ENCODE data around the gene TMEM141. TPM values are rescaled to one million over a fixed set of nuclear protein-coding genes. Genes with fewer than 3 reads are reported as not detected.
"Not testable (repeated sequence)": the region's sequence is repeated elsewhere in the genome, so short reads cannot be mapped to it uniquely, and the experiment has no call there.

Gene TMEM141
- total and polyA plus RNA-seq, 4 donors: 38.9 to 76.9 (median 53.5) TPM

GRCh38 chr9:136799079-136799853 lies 8.1 kb downstream of the TMEM141 start:
- WGBS (ENCODE audit: insufficient coverage): 34% methylated on average over 30 of the region's 35 CpGs
- Histone ChIP-seq H3K36me3 (ENCODE audit: control insufficient read depth, insufficient read depth, low read length) (peaks cover 20% of the 10 kb centered on the region), H3K4me3 (ENCODE audit: low read depth, low read length) (peak overlapping the region; percentile 43), H3K27ac (ENCODE audit: low read depth, low read length) (no peak overlapping the region), H3K27me3 (ENCODE audit: control insufficient read depth, insufficient read depth, low read length) (peaks cover 32% of the 10 kb centered on the region), H3K9me3 (ENCODE audit: control insufficient read depth, insufficient read depth, low read length) (no peaks in the 10 kb centered on the region), H3K4me1 (ENCODE audit: control insufficient read depth, insufficient read depth, low read length) (peaks cover 50% of the 10 kb centered on the region)
- DNase-seq (ENCODE audit: low read depth in 4 of 6, low spot score in 6 of 6): no peak

- Histone ChIP-seq H3K4me1 (ENCODE audit: control insufficient read depth, insufficient read depth, low read length) (peaks cover 50% of the 10 kb centered on the region), H3K27ac (ENCODE audit: low read depth, low read length) (no peak overlapping the region), H3K4me3 (ENCODE audit: low read depth, low read length) (peak overlapping the region; percentile 43), H3K36me3 (ENCODE audit: control insufficient read depth, insufficient read depth, low read length) (peaks cover 23% of the 10 kb centered on the region), H3K27me3 (ENCODE audit: control insufficient read depth, insufficient read depth, low read length) (peaks cover 32% of the 10 kb centered on the region), H3K9me3 (ENCODE audit: control insufficient read depth, insufficient read depth, low read length) (no peaks in the 10 kb centered on the region)
- under 1% methylated on average over 57 of the region's 63 CpGs for WGBS (ENCODE audit: insufficient coverage)
- peak in 2 of 6 donors; percentile 88 to 92 for DNase-seq (ENCODE audit: low read depth in 4 of 6, low spot score in 6 of 6)
Measured at GRCh38 chr9:136799854-136800657, 8.9 kb downstream of the TMEM141 start.

GRCh38 chr9:136802321-136802720 lies 11.2 kb downstream of the TMEM141 start:
- 93% methylated on average over 5 of the region's 6 CpGs for WGBS (ENCODE audit: insufficient coverage)
- H3K4me3 ChIP-seq (ENCODE audit: low read depth, low read length): no peak overlapping the region
- no peak for DNase-seq (ENCODE audit: low read depth in 4 of 6, low spot score in 6 of 6)
- H3K4me1 ChIP-seq (ENCODE audit: control insufficient read depth, insufficient read depth, low read length): peaks cover 46% of the 10 kb centered on the region
- H3K27ac ChIP-seq (ENCODE audit: low read depth, low read length): no peak overlapping the region
- H3K9me3 ChIP-seq (ENCODE audit: control insufficient read depth, insufficient read depth, low read length): no peaks in the 10 kb centered on the region
- H3K27me3 ChIP-seq (ENCODE audit: control insufficient read depth, insufficient read depth, low read length): peaks cover 30% of the 10 kb centered on the region
- H3K36me3 ChIP-seq (ENCODE audit: control insufficient read depth, insufficient read depth, low read length): peaks cover 44% of the 10 kb centered on the region

DNA sequence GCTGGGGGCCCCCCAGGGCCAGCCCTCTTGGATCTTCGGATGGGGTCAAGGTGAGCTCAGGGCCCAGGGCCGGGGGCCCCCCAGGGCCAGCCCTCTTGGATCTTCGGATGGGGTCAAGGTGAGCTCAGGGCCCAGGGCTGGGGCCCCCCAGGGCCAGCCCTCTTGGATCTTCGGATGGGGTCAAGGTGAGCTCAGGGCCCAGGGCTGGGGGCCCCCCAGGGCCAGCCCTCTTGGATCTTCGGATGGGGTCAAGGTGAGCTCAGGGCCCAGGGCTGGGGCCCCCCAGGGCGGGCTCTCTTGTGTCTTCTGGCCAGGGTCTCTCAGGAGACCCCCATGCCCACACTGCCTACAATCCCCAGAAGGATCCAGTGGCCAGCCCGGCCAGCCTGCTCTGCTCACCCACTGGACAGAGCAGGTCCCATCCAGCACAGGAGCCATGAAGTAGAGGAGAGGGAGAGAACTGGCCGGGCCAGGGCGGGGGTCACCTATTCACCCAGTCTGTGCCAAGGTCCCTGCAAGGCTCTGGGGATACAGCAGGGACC lies 11.9 kb downstream of the TMEM141 start:
- 96% methylated on average over 4 of the region's 9 CpGs for WGBS (ENCODE audit: insufficient coverage)
- peaks cover 44% of the 10 kb centered on the region for H3K36me3 ChIP-seq (ENCODE audit: control insufficient read depth, insufficient read depth, low read length)
- peaks cover 30% of the 10 kb centered on the region for H3K27me3 ChIP-seq (ENCODE audit: control insufficient read depth, insufficient read depth, low read length)
- H3K4me1 ChIP-seq (ENCODE audit: control insufficient read depth, insufficient read depth, low read length): peaks cover 42% of the 10 kb centered on the region
- DNase-seq (ENCODE audit: low read depth in 4 of 6, low spot score in 6 of 6); H3K9me3 ChIP-seq (ENCODE audit: control insufficient read depth, insufficient read depth, low read length); H3K27ac ChIP-seq (ENCODE audit: low read depth, low read length); H3K4me3 ChIP-seq (ENCODE audit: low read depth, low read length): not testable (repeated sequence)

DNA sequence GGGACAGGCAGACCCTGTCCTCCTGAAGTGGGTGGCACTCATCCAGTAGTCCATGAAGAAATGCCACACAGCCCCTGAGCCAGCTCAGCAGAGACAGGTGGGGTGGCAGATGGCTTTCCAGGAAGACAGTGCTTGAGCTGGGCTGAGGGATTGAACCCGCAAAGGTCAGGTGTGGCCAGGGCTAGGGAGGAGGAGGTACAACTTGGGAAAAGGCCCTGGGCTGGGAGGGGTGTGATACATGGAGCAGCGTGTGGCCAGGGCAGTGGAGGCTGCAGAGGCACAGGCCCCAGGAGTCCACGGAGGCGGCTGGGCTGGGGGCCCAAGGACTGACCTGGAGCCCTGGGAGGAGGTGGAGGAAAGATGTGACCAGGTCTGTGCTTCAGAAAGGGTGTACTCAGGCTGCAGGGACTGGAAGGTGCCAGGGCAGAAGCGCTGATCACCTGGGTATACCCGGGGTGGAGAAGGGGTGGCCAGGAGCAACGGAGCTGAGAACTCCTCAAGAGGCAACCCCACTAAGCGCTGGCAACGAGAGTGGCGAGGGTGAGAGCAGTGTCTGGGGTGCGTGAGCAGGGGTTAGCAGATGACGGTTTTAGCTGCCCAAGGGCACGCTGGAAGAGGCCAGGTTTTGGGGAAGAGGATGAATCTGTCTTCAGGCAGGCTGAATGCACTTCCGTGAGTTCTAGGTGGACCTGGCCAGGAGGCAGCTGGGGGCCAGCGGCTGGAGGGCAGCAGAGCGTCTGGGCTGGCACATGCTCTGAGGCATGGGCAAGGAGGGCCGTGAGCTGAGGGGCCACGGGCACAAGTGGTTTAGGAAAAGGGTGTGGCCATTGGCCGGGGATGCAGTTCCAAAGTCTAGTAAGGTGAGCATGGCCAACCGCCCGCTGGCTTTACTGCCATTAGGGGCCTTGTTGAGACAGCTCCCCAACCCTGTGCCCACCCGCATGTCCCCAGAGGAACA lies 12.7 kb downstream of the TMEM141 start:
- peaks cover 28% of the 10 kb centered on the region for H3K27me3 ChIP-seq (ENCODE audit: control insufficient read depth, insufficient read depth, low read length)
- H3K4me3 ChIP-seq (ENCODE audit: low read depth, low read length): no peak overlapping the region
- no peaks in the 10 kb centered on the region for H3K9me3 ChIP-seq (ENCODE audit: control insufficient read depth, insufficient read depth, low read length)
- H3K36me3 ChIP-seq (ENCODE audit: control insufficient read depth, insufficient read depth, low read length): peaks cover 44% of the 10 kb centered on the region
- H3K27ac ChIP-seq (ENCODE audit: low read depth, low read length): no peak overlapping the region
- 95% methylated on average over 21 of the region's 22 CpGs for WGBS (ENCODE audit: insufficient coverage)
- DNase-seq (ENCODE audit: low read depth in 4 of 6, low spot score in 6 of 6): no peak
- peaks cover 37% of the 10 kb centered on the region for H3K4me1 ChIP-seq (ENCODE audit: control insufficient read depth, insufficient read depth, low read length)

DNA sequence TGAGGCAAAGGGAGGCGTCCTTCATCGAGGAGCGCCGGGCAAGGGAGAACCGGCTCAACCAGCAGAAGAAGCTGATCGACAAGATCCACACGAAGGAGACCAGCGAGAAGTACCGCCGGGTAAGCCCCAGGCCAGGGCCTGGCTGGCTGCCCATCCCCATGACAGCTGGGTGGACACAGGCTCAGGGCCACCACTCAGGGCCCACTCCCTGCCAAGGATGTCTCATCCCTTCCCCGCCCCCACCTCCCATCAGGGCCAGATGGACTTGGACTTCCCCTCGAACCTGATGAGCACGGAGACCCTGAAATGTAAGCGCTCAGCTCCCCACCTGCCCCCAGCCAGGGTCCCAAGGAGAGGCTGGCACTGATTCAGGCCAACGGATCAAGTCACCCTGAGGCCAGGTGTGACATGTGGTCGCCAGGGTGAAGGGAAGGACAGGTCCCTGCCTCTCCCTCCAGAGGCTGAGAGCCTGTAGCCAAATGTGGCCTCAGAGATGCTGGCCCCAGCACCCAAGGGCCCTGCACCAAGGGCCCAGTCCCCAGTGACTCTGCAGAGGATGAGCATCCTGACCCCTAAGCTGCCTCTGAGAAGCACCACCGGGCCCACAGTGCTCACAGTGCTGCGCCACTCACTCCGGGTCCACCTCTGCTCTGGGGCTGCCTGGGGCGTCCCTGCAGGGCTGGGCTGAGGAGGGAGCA lies 13.5 kb downstream of the TMEM141 start:
- H3K27me3 ChIP-seq (ENCODE audit: control insufficient read depth, insufficient read depth, low read length): peaks cover 19% of the 10 kb centered on the region
- WGBS (ENCODE audit: insufficient coverage): 90% methylated on average over 19 of the region's 20 CpGs
- H3K36me3 ChIP-seq (ENCODE audit: control insufficient read depth, insufficient read depth, low read length): peaks cover 46% of the 10 kb centered on the region
- no peak overlapping the region for H3K27ac ChIP-seq (ENCODE audit: low read depth, low read length)
- peaks cover 36% of the 10 kb centered on the region for H3K4me1 ChIP-seq (ENCODE audit: control insufficient read depth, insufficient read depth, low read length)
- DNase-seq (ENCODE audit: low read depth in 4 of 6, low spot score in 6 of 6): no peak
- no peaks in the 10 kb centered on the region for H3K9me3 ChIP-seq (ENCODE audit: control insufficient read depth, insufficient read depth, low read length)
- H3K4me3 ChIP-seq (ENCODE audit: low read depth, low read length): no peak overlapping the region

DNA sequence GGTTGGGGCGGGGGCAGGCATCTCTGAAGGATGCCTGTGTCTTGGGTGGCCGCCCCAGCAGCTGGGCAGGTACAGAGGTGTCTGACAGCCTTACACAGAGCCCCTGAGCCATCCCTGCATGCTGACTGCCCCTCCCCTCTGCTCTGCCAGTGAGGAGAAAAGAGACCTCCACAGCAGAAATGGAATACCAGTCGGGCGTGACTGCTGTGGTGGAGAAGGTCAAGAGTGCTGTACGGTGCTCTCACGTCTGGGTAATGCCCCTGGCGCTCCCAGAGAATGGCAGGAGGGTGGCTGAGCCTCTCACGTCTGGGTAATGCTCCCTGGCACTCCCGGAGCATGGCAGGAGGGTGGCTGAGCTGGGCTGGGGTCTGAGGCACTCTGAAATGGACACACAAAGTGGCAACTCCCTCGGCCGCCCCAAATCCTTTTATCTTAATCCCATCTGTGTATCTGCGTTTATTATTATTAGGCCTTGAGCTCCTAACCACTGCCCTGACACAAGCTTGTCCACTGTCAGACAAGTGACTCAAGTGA lies 14.1 kb downstream of the TMEM141 start:
- no peak for DNase-seq (ENCODE audit: low read depth in 4 of 6, low spot score in 6 of 6)
- no peaks in the 10 kb centered on the region for H3K9me3 ChIP-seq (ENCODE audit: control insufficient read depth, insufficient read depth, low read length)
- no peak overlapping the region for H3K4me3 ChIP-seq (ENCODE audit: low read depth, low read length)
- H3K27ac ChIP-seq (ENCODE audit: low read depth, low read length): no peak overlapping the region
- H3K4me1 ChIP-seq (ENCODE audit: control insufficient read depth, insufficient read depth, low read length): peaks cover 35% of the 10 kb centered on the region
- H3K27me3 ChIP-seq (ENCODE audit: control insufficient read depth, insufficient read depth, low read length): peaks cover 16% of the 10 kb centered on the region
- 93% methylated on average over 11 of the region's 12 CpGs for WGBS (ENCODE audit: insufficient coverage)
- H3K36me3 ChIP-seq (ENCODE audit: control insufficient read depth, insufficient read depth, low read length): peaks cover 50% of the 10 kb centered on the region

DNA sequence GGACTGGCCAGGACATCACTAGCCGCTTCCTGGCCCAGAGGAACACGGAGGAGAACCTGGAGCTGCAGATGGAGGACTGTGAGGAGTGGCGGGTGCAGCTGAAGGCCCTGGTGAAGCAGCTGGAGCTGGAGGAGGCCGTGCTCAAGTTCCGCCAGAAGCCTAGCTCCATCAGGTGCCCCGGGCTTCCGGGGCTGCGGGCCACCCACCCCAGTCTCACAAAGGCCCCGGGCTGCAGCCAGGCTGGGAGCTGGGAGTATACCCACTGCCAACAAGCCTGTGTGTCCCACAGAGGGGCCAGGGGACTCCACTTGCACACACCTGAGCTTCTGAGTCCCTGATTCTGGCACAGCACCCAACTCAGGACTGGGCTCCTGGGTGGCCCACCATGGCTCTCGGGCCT lies 14.9 kb downstream of the TMEM141 start:
- Histone ChIP-seq H3K9me3 (ENCODE audit: control insufficient read depth, insufficient read depth, low read length) (no peaks in the 10 kb centered on the region), H3K4me1 (ENCODE audit: control insufficient read depth, insufficient read depth, low read length) (peaks cover 27% of the 10 kb centered on the region), H3K27me3 (ENCODE audit: control insufficient read depth, insufficient read depth, low read length) (peaks cover 10% of the 10 kb centered on the region), H3K4me3 (ENCODE audit: low read depth, low read length) (no peak overlapping the region), H3K36me3 (ENCODE audit: control insufficient read depth, insufficient read depth, low read length) (peaks cover 55% of the 10 kb centered on the region), H3K27ac (ENCODE audit: low read depth, low read length) (no peak overlapping the region)
- DNase-seq (ENCODE audit: low read depth in 4 of 6, low spot score in 6 of 6): no peak
- WGBS (ENCODE audit: insufficient coverage): 95% methylated on average over 9 of the region's 10 CpGs

Measured in spinal cord (tissue), 10 donors.